Tibial artery (tissue), 4 donors: Measurements from ENCODE around the gene COL2A1.

Experiments used
- DNase-seq, 2 donors: peaks; one replicate each; pipeline ENCODE4 v3.0.0-alpha.2; 2019
- H3K27ac ChIP-seq, 2 donors: fragments of 200-600 bp; sonication (generic) in 1 of 2; 1 replicate in 1 of 2; 2 replicates in 1 of 2; pipeline ENCODE4 v1.5.1; 2018 to 2019; ENCODE audit warnings: mild to moderate bottlenecking in 1 of 2
- H3K27me3 ChIP-seq, 2 donors: fragments of 200-600 bp; sonication (generic) in 1 of 2; one replicate each; pipeline versions ENCODE4 v1.5.1 to v1.6.0; 2016 to 2019
- H3K36me3 ChIP-seq, 3 donors: fragments of 200-600 bp; sonication (generic) in 2 of 3; one replicate each; pipeline ENCODE4 v1.5.1; 2016 to 2019; ENCODE audit warnings: mild to moderate bottlenecking in 2 of 3
- H3K4me1 ChIP-seq, 4 donors: fragments of 200-600 bp; sonication (generic) in 2 of 4; 1 replicate in 3 of 4; 2 replicates in 1 of 4; pipeline ENCODE4 v1.5.1; 2016 to 2019
- H3K4me3 ChIP-seq, 2 donors: fragments of 200-600 bp; sonication (generic) in 1 of 2; 1 replicate in 1 of 2; 2 replicates in 1 of 2; pipeline ENCODE4 v1.5.1; 2018 to 2019; ENCODE audit warnings: mild to moderate bottlenecking in 2 of 2
- H3K9me3 ChIP-seq, 3 donors: fragments of 200-600 bp; sonication (generic) in 1 of 3; one replicate each; pipeline ENCODE4 v1.5.1; 2016 to 2019
- intact Hi-C: fragments of 100-400 bp; cut with DNase I; formaldehyde crosslinking; loops from one replicate; pipeline ENCODE4 v1.15.0; 2023; ENCODE audit warnings: low total_unique reads
- TF ChIP-seq, protein P1 (sequence below), 2 experiments: fragments of 200-600 bp in 1 of 2; fragments of 450-650 bp in 1 of 2; IDR thresholded peaks; one replicate each; pipeline ENCODE4 v1.5.1; 2017 to 2019; ENCODE audit warnings: antibody characterized with exemption in 2 of 2, mild to moderate bottlenecking in 1 of 2, moderate library complexity in 1 of 2

Gene COL2A1

GRCh38 chr12:48019639-48020265 lies 15.5 kb upstream of the COL2A1 start:
- H3K27me3 ChIP-seq, result peaks cover 0 to 37% of the 10 kb centered on the region in 2 donors
- no peaks in the 10 kb centered on the region for H3K36me3 ChIP-seq
- H3K4me3 ChIP-seq, result no peak overlapping the region
- H3K9me3 ChIP-seq, result no peaks in the 10 kb centered on the region
- TF ChIP-seq, protein P1, sequence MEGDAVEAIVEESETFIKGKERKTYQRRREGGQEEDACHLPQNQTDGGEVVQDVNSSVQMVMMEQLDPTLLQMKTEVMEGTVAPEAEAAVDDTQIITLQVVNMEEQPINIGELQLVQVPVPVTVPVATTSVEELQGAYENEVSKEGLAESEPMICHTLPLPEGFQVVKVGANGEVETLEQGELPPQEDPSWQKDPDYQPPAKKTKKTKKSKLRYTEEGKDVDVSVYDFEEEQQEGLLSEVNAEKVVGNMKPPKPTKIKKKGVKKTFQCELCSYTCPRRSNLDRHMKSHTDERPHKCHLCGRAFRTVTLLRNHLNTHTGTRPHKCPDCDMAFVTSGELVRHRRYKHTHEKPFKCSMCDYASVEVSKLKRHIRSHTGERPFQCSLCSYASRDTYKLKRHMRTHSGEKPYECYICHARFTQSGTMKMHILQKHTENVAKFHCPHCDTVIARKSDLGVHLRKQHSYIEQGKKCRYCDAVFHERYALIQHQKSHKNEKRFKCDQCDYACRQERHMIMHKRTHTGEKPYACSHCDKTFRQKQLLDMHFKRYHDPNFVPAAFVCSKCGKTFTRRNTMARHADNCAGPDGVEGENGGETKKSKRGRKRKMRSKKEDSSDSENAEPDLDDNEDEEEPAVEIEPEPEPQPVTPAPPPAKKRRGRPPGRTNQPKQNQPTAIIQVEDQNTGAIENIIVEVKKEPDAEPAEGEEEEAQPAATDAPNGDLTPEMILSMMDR (IDR thresholded peaks at IDR 0.05), result no peak
- intact Hi-C loops, result no loop called here
- DNase-seq, result no peak
- no peak overlapping the region for H3K27ac ChIP-seq
- H3K4me1 ChIP-seq, result no peaks in the 10 kb centered on the region

GRCh38 chr12:48018618-48018995 lies 14.3 kb upstream of the COL2A1 start:
- no peaks in the 10 kb centered on the region for H3K4me1 ChIP-seq
- peaks cover 0 to 37% of the 10 kb centered on the region in 2 donors for H3K27me3 ChIP-seq
- DNase-seq, result no peak
- H3K36me3 ChIP-seq, result no peaks in the 10 kb centered on the region
- no peaks in the 10 kb centered on the region for H3K9me3 ChIP-seq
- H3K4me3 ChIP-seq, result no peak overlapping the region
- TF ChIP-seq, protein P1 (IDR thresholded peaks at IDR 0.05), result no peak
- H3K27ac ChIP-seq, result no peak overlapping the region
- intact Hi-C loops, result no loop called here

- intact Hi-C loops, result no loop called here
These were observed 13.8 kb upstream of the COL2A1 start for GRCh38 chr12:48017921-48018617.

GRCh38 chr12:48017496-48017895 lies 13.2 kb upstream of the COL2A1 start:
- TF ChIP-seq, protein P1 (IDR thresholded peaks at IDR 0.05), result no peak
- H3K27ac ChIP-seq, result no peak overlapping the region
- H3K36me3 ChIP-seq, result no peaks in the 10 kb centered on the region
- peaks cover 0 to 29% of the 10 kb centered on the region in 2 donors for H3K27me3 ChIP-seq
- H3K4me1 ChIP-seq, result no peaks in the 10 kb centered on the region
- no peak overlapping the region for H3K4me3 ChIP-seq
- intact Hi-C loops, result no loop called here
- H3K9me3 ChIP-seq, result no peaks in the 10 kb centered on the region
- DNase-seq, result no peak

More at GRCh38 chr12:48017921-48018617, 13.8 kb upstream of the COL2A1 start:
- H3K9me3 ChIP-seq, result no peaks in the 10 kb centered on the region
- H3K27me3 ChIP-seq, result peaks cover 0 to 35% of the 10 kb centered on the region in 2 donors
- no peak overlapping the region for H3K4me3 ChIP-seq
- H3K27ac ChIP-seq, result no peak overlapping the region
- TF ChIP-seq, protein P1 (IDR thresholded peaks at IDR 0.05), result no peak
- no peak for DNase-seq
- no peaks in the 10 kb centered on the region for H3K4me1 ChIP-seq
- H3K36me3 ChIP-seq, result no peaks in the 10 kb centered on the region

- TF ChIP-seq, protein P1 (IDR thresholded peaks at IDR 0.05), result no peak
- intact Hi-C loops, result no loop called here
- Histone ChIP-seq H3K4me3 (no peak overlapping the region), H3K27me3 (peaks cover 0 to 21% of the 10 kb centered on the region in 2 donors), H3K27ac (no peak overlapping the region), H3K9me3 (no peaks in the 10 kb centered on the region), H3K36me3 (no peaks in the 10 kb centered on the region), H3K4me1 (no peaks in the 10 kb centered on the region)
- no peak for DNase-seq
These were observed 12.2 kb upstream of the COL2A1 start for GRCh38 chr12:48016373-48017020.
